Measurements from ENCODE around the gene AUTS2. TPM values are rescaled to one million over a fixed set of nuclear protein-coding genes. Genes with fewer than 3 reads are reported as not detected.

The AUTS2 gene
- total and polyA plus RNA-seq, 5 donors = 7.0 to 15.4 (median 10.6) TPM

DNA sequence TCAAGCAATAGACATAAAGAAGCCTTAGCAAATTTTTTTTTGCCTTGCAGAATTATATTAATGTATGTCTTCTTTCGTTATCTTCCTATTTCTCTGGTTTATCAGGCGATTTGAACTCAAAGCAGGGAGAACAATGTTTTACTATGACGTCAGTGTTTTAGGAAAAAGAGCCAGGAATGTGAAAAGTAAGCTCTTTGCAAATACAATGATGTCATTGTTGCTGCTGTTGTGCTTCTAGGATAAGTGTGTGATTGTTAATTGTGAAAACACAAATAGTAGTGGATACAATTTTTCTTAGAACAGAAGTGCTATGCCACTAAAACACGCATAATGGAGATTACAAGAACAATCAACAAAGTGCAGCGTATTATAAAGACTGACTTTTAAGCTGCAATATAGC is 9.5 kb upstream of the AUTS2 start:
- Histone ChIP-seq H3K4me1 (ENCODE audit: control insufficient read depth, insufficient read depth, low read length) (no peaks in the 10 kb centered on the region), H3K27me3 (ENCODE audit: control insufficient read depth, insufficient read depth) (no peaks in the 10 kb centered on the region), H3K4me3 (ENCODE audit: low read length) (no peak overlapping the region), H3K9me3 (ENCODE audit: control insufficient read depth, low read length) (no peaks in the 10 kb centered on the region), H3K27ac (ENCODE audit: low read length) (no peak overlapping the region)
- DNase-seq = no peak
- 57% methylated on average over 5 of the region's 5 CpGs for WGBS
- intact Hi-C loops (cut with DNase I) = no loop called here
- no peak for ATAC-seq

DNA sequence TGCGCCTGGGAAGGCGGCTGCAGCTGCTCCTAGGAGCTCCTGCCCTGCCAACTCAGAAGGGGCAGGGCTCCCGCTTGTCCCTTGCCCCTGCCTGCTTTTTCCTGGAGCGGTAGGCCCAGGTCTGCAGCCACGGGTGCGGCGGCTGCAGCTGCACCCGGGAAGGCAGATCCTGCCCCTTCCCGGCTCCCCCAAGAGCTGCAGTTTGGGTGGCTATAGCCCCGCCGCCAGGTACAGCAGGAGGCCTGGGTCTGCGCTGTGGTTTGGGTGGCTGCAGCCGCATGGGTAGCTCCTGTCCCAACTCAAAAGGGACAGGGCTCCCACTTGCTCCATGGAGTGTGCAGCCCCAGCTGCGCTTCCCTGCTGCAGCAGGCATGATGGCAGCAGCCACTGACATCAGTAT is 6.5 kb upstream of the AUTS2 start:
- intact Hi-C loops (cut with DNase I) = no loop called here
- ATAC-seq (no peak), DNase-seq (no peak)
- Histone ChIP-seq H3K27me3 (ENCODE audit: control insufficient read depth, insufficient read depth) (no peaks in the 10 kb centered on the region), H3K9me3 (ENCODE audit: control insufficient read depth, low read length) (no peaks in the 10 kb centered on the region), H3K4me1 (ENCODE audit: control insufficient read depth, insufficient read depth, low read length) (no peaks in the 10 kb centered on the region), H3K27ac (ENCODE audit: low read length) (no peak overlapping the region), H3K4me3 (ENCODE audit: low read length) (no peak overlapping the region)
- WGBS = 91% methylated on average over 14 of the region's 14 CpGs

DNA sequence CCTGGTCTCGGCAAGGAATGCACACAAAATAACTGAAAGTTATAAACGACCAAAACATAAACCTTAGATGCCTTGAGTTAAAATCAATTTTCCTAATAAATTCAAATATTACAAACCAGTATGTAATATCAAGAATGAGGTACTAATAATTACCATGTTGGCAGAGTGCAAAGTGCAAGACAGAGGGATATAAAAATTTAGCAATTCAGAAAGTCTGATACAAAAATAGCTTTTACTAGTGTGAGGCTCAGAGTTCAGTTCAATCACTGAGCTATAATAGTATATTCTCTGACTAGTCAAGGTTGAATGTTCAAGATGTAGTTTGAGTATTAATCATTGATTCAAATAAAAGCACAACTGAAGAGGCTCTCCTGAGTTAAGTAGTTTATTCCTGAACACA is 4.8 kb upstream of the AUTS2 start:
- intact Hi-C loops (cut with DNase I) = no loop called here
- Histone ChIP-seq H3K4me1 (ENCODE audit: control insufficient read depth, insufficient read depth, low read length) (no peaks in the 10 kb centered on the region), H3K4me3 (ENCODE audit: low read length) (no peak overlapping the region), H3K27ac (ENCODE audit: low read length) (no peak overlapping the region), H3K27me3 (ENCODE audit: control insufficient read depth, insufficient read depth) (no peaks in the 10 kb centered on the region), H3K9me3 (ENCODE audit: control insufficient read depth, low read length) (no peaks in the 10 kb centered on the region)
- DNase-seq (no peak), ATAC-seq (no peak)
- WGBS = 65% methylated on average over 2 of the region's 2 CpGs

DNA sequence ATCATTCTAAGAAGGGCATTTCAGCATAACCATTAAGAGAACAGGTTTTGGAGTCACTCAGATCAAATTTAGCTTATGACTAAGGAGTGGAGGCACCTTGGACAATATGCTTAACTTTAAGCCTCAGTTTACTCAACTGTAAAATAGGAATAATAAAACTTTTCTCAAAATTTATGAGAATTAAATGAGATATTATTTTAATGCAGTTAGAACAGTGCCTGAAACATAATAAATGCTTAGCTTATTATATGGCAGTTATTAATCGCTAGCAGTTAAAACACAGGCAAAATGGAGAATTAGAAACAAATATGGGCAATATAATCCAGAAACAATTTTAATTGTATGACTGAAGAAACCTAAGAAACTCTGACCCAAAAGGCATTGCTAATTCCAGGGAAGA is 2.9 kb upstream of the AUTS2 start:
- intact Hi-C loops (cut with DNase I) = no loop called here
- Histone ChIP-seq H3K27ac (ENCODE audit: low read length) (no peak overlapping the region), H3K4me1 (ENCODE audit: control insufficient read depth, insufficient read depth, low read length) (no peaks in the 10 kb centered on the region), H3K4me3 (ENCODE audit: low read length) (no peak overlapping the region), H3K27me3 (ENCODE audit: control insufficient read depth, insufficient read depth) (no peaks in the 10 kb centered on the region), H3K9me3 (ENCODE audit: control insufficient read depth, low read length) (no peaks in the 10 kb centered on the region)
- no peak for ATAC-seq
- no peak for DNase-seq
- 96% methylated on average over 1 of the region's 1 CpG for WGBS

DNA sequence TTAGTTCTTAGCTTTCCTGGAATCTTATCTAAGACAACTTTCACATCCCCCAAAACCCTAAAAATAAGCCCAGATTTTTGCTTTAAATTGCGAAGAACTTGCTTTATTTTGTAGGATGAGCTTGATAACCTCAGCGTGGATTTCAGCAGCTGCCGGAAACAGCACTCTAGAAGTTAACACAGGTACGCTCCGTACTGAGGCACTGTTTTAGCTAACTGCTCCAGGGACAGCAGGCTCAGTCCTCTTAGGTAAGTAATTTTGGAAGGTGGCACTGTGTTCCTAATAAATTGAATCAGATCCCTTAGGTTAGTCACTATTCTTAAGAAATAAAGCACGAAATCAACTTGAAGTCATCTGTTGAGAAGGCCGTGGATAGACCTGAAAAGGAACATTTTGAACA is 2.2 kb upstream of the AUTS2 start:
- DNase-seq (no peak), ATAC-seq (no peak)
- WGBS = 87% methylated on average over 7 of the region's 7 CpGs
- H3K9me3 ChIP-seq (ENCODE audit: control insufficient read depth, low read length) = no peaks in the 10 kb centered on the region
- no peaks in the 10 kb centered on the region for H3K27me3 ChIP-seq (ENCODE audit: control insufficient read depth, insufficient read depth)
- intact Hi-C loops (cut with DNase I) = no loop called here
- no peak overlapping the region for H3K4me3 ChIP-seq (ENCODE audit: low read length)
- no peak overlapping the region for H3K27ac ChIP-seq (ENCODE audit: low read length)
- H3K4me1 ChIP-seq (ENCODE audit: control insufficient read depth, insufficient read depth, low read length) = no peaks in the 10 kb centered on the region

DNA sequence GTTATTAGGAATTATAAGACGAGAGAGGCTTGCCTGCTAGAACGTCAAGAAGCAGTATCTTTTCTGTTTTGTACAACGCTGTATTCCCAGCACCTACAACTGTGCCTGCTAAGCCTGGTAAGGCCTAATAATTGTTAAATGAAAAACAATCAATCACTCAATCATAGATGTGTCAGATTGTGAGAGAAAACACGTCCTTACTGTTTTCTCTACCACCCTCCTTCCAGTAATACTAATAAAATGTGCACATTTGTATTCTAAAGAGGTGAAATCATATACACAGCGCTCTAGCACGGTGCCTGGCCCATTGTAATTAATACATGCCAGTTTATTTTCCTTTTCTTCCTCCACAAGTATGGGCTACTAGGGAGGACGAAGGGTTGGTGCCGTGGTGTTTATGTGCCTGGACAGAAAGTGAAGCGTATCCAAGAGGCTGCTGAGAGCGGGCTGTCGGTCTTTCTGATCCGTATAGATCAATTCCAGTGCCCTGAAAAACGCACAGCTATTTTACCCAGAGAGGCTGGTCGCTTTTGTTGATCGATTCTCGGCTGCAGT is 1.5 kb upstream of the AUTS2 start:
- DNase-seq = no peak
- Histone ChIP-seq H3K4me1 (ENCODE audit: control insufficient read depth, insufficient read depth, low read length) (peaks cover 2% of the 10 kb centered on the region), H3K9me3 (ENCODE audit: control insufficient read depth, low read length) (no peaks in the 10 kb centered on the region), H3K4me3 (ENCODE audit: low read length) (peak overlapping the region; percentile 75), H3K27me3 (ENCODE audit: control insufficient read depth, insufficient read depth) (no peaks in the 10 kb centered on the region), H3K27ac (ENCODE audit: low read length) (no peak overlapping the region)
- WGBS = 25% methylated on average over 16 of the region's 16 CpGs
- no peak for ATAC-seq
- intact Hi-C loops (cut with DNase I) = no loop called here

DNA sequence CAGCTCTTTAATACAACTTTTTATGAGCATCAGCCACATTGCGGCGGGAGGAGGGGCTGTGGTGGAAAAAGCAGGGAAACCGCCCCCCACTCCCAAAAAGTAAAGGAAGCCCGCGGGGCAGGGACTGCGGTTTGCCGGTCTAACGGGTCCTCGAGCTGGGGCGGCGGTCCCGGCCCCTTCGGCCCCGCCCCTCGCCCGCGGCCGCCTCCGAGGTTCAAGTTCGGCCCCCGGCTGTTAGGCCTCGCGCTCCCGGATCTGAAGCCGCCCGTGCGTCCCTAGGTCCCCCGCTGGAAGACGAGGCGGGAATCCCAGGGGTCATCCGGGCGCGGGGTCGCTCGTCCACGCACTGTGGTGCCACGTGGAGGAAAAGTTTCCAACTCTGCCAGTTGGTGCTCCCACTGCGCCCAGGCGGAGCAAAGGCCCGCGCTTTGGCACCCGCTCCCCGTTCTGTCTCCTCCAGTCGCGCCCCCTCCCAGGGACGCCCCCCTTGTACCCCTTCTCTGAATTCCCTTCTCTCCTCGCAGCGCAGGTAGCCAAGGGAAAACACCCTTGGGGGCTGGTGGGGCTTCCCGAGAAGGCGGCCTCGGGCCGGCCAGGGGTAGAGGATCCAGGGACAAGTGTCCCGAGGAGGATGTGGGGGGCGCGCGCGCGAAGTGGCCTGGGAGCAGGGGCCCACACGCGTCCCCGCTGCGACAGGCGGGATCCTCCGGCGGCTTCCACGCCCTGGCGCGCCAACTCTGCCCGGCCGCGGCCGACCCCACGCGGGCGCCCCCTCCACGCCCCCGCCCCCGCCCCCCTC is 798 bp upstream of the AUTS2 start:
- Histone ChIP-seq H3K27ac (ENCODE audit: low read length) (peak overlapping the region; percentile 10), H3K4me3 (ENCODE audit: low read length) (peak overlapping the region; percentile 75), H3K9me3 (ENCODE audit: control insufficient read depth, low read length) (no peaks in the 10 kb centered on the region), H3K4me1 (ENCODE audit: control insufficient read depth, insufficient read depth, low read length) (peaks cover 2% of the 10 kb centered on the region), H3K27me3 (ENCODE audit: control insufficient read depth, insufficient read depth) (no peaks in the 10 kb centered on the region)
- DNase-seq (peak; percentile 59 to 79 (median 78)), ATAC-seq (peak; percentile 47 to 48)
- under 1% methylated on average over 78 of the region's 78 CpGs for WGBS
- intact Hi-C loops (cut with DNase I) = no loop called here

DNA sequence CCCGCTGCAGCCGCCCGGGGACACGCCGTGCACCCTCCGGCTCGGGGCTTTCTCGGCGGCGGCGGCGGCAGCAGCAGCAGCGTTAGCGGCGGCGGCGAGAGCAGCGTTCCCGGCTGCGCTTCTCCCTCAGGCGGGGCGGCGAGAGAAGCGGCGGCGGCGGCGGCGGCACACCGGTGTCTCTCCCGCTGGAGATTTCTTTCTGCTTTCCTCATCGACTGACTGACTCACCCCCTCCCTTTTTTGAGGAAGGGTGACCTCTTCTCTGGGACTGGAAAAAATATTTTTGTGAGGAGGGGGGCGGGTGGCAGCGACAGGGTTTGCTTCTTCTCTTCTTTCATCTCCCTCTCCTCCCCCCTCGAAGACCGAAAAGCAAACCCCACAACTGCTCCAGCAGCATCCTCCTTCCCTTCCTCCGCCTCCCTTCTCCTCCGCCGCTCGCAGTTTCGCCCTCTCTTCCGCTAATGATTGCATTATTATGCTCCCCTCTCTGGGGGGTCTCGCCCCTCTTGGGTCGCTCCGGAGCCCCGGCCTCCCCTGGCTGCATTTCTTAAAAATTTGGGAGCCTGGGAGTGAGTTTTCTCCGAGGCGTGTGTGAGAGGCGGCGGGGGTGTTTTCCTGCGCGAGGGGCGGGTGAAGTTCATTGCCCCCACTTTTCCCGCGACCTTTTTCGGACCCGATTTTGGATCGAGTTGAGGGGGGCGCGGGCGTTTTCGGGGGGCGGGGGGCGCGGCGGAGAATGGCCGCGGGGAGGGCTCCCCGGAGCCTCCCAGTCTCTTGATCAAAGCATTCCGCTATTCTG is 411 bp downstream of the AUTS2 start:
- WGBS = under 1% methylated on average over 70 of the region's 70 CpGs
- Histone ChIP-seq H3K9me3 (ENCODE audit: control insufficient read depth, low read length) (no peaks in the 10 kb centered on the region), H3K4me3 (ENCODE audit: low read length) (peak overlapping the region; percentile 75), H3K27ac (ENCODE audit: low read length) (peak overlapping the region; percentile 80), H3K27me3 (ENCODE audit: control insufficient read depth, insufficient read depth) (no peaks in the 10 kb centered on the region), H3K4me1 (ENCODE audit: control insufficient read depth, insufficient read depth, low read length) (peaks cover 2% of the 10 kb centered on the region)
- intact Hi-C loops (cut with DNase I) = no loop called here
- DNase-seq (peak; percentile 22 to 60 (median 58)), ATAC-seq (peak in 1 of 2 donors; percentile 18)

DNA sequence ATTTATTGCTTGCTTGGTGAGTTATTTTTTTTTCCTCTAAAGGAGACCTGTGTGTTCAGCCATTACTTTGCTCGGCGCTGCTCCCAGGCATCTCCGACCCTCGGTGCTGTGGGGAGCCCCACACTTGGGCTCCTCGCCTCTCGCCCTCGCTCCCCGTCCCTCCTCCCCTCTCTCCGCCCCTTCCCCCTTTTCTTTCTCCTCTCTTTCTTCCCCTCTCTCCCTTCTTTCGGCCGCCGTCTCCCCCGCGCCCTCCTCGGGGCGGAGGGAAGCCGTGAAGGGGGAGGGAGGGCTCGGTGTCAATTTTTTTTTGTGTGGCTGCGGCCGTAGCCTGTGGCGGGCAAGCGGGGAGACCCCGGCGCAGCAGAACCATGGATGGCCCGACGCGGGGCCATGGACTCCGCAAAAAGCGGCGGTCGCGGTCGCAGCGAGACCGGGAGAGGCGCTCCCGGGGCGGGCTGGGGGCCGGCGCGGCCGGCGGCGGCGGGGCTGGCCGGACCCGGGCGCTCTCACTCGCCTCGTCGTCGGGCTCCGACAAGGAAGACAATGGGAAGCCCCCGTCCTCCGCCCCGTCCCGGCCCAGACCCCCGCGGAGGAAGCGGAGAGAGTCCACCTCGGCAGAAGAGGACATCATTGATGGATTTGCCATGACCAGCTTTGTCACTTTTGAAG is 1.1 kb downstream of the AUTS2 start:
- Histone ChIP-seq H3K4me1 (ENCODE audit: control insufficient read depth, insufficient read depth, low read length) (peaks cover 2% of the 10 kb centered on the region), H3K27ac (ENCODE audit: low read length) (no peak overlapping the region), H3K27me3 (ENCODE audit: control insufficient read depth, insufficient read depth) (no peaks in the 10 kb centered on the region), H3K4me3 (ENCODE audit: low read length) (peak overlapping the region; percentile 75), H3K9me3 (ENCODE audit: control insufficient read depth, low read length) (no peaks in the 10 kb centered on the region)
- intact Hi-C loops (cut with DNase I) = no loop called here
- peak; percentile 20 to 64 (median 57) for DNase-seq
- under 1% methylated on average over 61 of the region's 61 CpGs for WGBS
- peak in 1 of 2 donors; percentile 9 for ATAC-seq

DNA sequence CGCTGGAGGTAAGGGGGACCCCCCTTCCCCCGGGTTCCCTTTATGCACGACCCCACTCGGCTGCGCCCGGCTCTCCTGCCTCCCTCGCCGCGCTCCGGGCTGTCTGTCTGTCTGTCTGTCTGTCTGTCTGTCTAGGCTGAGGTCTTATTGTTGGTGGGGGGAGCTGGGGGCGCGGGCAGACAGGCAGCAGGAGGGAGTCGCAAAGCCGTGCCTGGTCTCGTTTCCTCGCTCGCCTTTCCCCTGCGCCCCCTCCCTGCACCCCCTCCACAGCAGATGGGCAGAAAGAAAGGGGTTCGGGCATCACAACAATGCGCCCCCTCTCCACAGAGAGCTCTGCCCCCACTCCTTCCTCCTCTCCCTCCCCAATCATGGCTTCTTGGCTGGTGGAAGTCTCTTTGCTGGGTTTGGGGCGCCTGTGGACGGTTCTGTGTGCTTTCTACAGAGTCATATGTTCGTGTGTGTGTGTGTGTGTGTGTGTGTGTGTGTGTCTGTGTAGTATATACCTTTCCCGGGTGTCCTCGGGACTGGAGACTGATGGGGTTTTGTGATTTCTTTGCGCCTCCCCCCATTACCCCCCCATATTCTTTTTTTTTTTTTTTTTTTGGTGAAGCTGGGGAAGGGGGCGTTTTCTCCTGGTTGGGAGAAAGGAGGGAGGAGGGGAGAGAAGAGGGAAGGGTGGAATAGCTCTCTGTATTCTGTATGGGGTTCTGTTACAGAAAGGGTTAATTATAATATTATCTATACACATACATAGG is 1.9 kb downstream of the AUTS2 start:
- Histone ChIP-seq H3K9me3 (ENCODE audit: control insufficient read depth, low read length) (no peaks in the 10 kb centered on the region), H3K4me3 (ENCODE audit: low read length) (peak overlapping the region; percentile 75), H3K27me3 (ENCODE audit: control insufficient read depth, insufficient read depth) (no peaks in the 10 kb centered on the region), H3K27ac (ENCODE audit: low read length) (no peak overlapping the region), H3K4me1 (ENCODE audit: control insufficient read depth, insufficient read depth, low read length) (peaks cover 2% of the 10 kb centered on the region)
- DNase-seq (peak; percentile 17 to 55 (median 53)), ATAC-seq (no peak)
- under 1% methylated on average over 27 of the region's 27 CpGs for WGBS
- intact Hi-C loops (cut with DNase I) = no loop called here

Measured in right cardiac atrium (tissue), 5 donors.